HepG2 (cell line): Measurements from ENCODE around the gene PHF2. TPM values are rescaled to one million over a fixed set of nuclear protein-coding genes. Genes with fewer than 3 reads are reported as not detected.

Experiments
- AGO2 ChIP-seq: fragments of 200-400 bp; formaldehyde crosslinking; optimal IDR thresholded peaks from 2 replicates; pipeline ENCODE3; 2017; ENCODE audit warnings: mild to moderate bottlenecking, low read depth, low read length, moderate library complexity
- LCORL ChIP-seq, 2 experiments: fragments of 450-650 bp in 1 of 2; sonication (generic) in 1 of 2; formaldehyde crosslinking in 1 of 2; IDR thresholded peaks; 2 replicates each; pipeline versions ENCODE4 v1.5.0 to v1.6.1; 2017 to 2020; ENCODE audit warnings: antibody characterized with exemption in 1 of 2, missing genetic modification reagents in 1 of 2
- NFIC ChIP-seq: IDR thresholded peaks from 2 replicates; pipeline ENCODE4 v1.6.1; 2012; ENCODE audit warnings: mild to moderate bottlenecking, low read length, inconsistent platforms
- PATZ1 ChIP-seq: sonication (generic); formaldehyde crosslinking; IDR thresholded peaks from 2 replicates; pipeline ENCODE4 v1.4.0; 2020; ENCODE audit warnings: missing genetic modification reagents
- PBX2 ChIP-seq: IDR thresholded peaks from 2 replicates; pipeline ENCODE4 v1.6.1; 2016; ENCODE audit warnings: control low read depth
- PHF8 ChIP-seq: sonication (generic); formaldehyde crosslinking; IDR thresholded peaks from 2 replicates; pipeline ENCODE4 v1.5.0; 2020; ENCODE audit warnings: missing genetic modification reagents
- RBFOX2 ChIP-seq: fragments of 200-400 bp; formaldehyde crosslinking; IDR thresholded peaks from 2 replicates; pipeline ENCODE4 v1.6.1; 2017; ENCODE audit warnings: low read depth, mild to moderate bottlenecking, low read length
- REPIN1 ChIP-seq: sonication (generic); formaldehyde crosslinking; IDR thresholded peaks from 2 replicates; pipeline ENCODE4 v1.8.0; 2022; ENCODE audit warnings: missing genetic modification reagents, low read depth, mild to moderate bottlenecking, borderline replicate concordance
- SAP130 ChIP-seq: IDR thresholded peaks from 2 replicates; pipeline ENCODE4 v1.6.1; 2016; ENCODE audit warnings: low read depth
- TEAD3 ChIP-seq: optimal IDR thresholded peaks from 2 replicates; pipeline ENCODE3; 2016; ENCODE audit warnings: borderline replicate concordance
- ZBTB7B ChIP-seq: sonication (generic); formaldehyde crosslinking; IDR thresholded peaks from 2 replicates; pipeline ENCODE4 v1.4.0; 2020; ENCODE audit warnings: missing genetic modification reagents
- ZFY ChIP-seq: sonication (generic); formaldehyde crosslinking; IDR thresholded peaks from 2 replicates; pipeline ENCODE4 v1.4.0; 2020; ENCODE audit warnings: missing genetic modification reagents
- ZHX1 ChIP-seq: sonication (generic); formaldehyde crosslinking; IDR thresholded peaks from 2 replicates; pipeline ENCODE4 v1.8.1; 2022; ENCODE audit warnings: low read depth, mild to moderate bottlenecking, missing genetic modification reagents
- ZNF367 ChIP-seq: sonication (generic); formaldehyde crosslinking; IDR thresholded peaks from 2 replicates; pipeline ENCODE4 v1.4.0; 2020; ENCODE audit warnings: missing genetic modification reagents, borderline replicate concordance
- ZNF512 ChIP-seq: sonication (generic); formaldehyde crosslinking; IDR thresholded peaks from 2 replicates; pipeline ENCODE4 v1.4.0; 2020; ENCODE audit warnings: mild to moderate bottlenecking, missing genetic modification reagents
- ZNF563 ChIP-seq: sonication (generic); formaldehyde crosslinking; IDR thresholded peaks from 2 replicates; pipeline ENCODE4 v1.8.0; 2022; ENCODE audit warnings: mild to moderate bottlenecking, moderate library complexity, missing genetic modification reagents
- ZNF580 ChIP-seq: IDR thresholded peaks from 2 replicates; pipeline ENCODE4 v1.6.1; 2016; ENCODE audit warnings: low read depth, borderline replicate concordance
- ZNF639 ChIP-seq: conservative IDR thresholded peaks from 2 replicates; pipeline ENCODE4 v1.6.1; 2018; ENCODE audit warnings: missing genetic modification reagents
- ZNF746 ChIP-seq: sonication (generic); formaldehyde crosslinking; IDR thresholded peaks from 2 replicates; pipeline ENCODE4 v1.8.0; 2022; ENCODE audit warnings: mild to moderate bottlenecking, missing genetic modification reagents
- ZNF768 ChIP-seq: sonication (generic); formaldehyde crosslinking; IDR thresholded peaks from 2 replicates; pipeline ENCODE4 v1.4.0; 2020; ENCODE audit warnings: missing genetic modification reagents
- polyA plus RNA-seq, 8 experiments: library from polyadenylated mRNA; depleted of rRNA in 3 of 8; stranded (reverse) in 7 of 8; unstranded in 1 of 8; fragments of >200 nt; fragmentation: Illumina TruSeq in 4 of 8; extraction: Trizol in 4 of 8; gene quantifications; 2 replicates each; pipeline versions ENCODE4 v1.2.1 to v1.2.3, GENCODE V29; 2011 to 2016; ENCODE audit warnings: low read depth in 4 of 8, missing spikeins in 1 of 8, mixed read lengths in 1 of 8; ENCODE audit not compliant: insufficient read depth in 1 of 8
- total RNA-seq, 5 experiments: library from RNA; depleted of rRNA; stranded (reverse); fragments of >200 nt; fragmentation: Illumina TruSeq; extraction: Trizol; gene quantifications; 2 replicates each; pipeline ENCODE4 v1.2.3, GENCODE V29; 2016; ENCODE audit warnings: low read depth in 1 of 5

PHF2 gene
- total and polyA plus RNA-seq, 2 of the 13 experiments (the other 11 are each of a cell fraction or from before 2014, with no cell fraction given) = 6.6 to 9.1 TPM

GRCh38 chr9:93577078-93577974 lies 942 bp downstream of the PHF2 start (continued):
- TF ChIP-seq ZBTB7B (CRISPR knock-in tag) (peak; percentile 35; the same call in 1 of the 2 replicates), ZNF580 (CRISPR knock-in tag) (no peak), PBX2 (no peak), ZNF563 (CRISPR knock-in tag) (no peak), PHF8 (CRISPR knock-in tag) (no peak), PATZ1 (CRISPR knock-in tag) (peak; percentile 60), ZFY (peak; percentile 74), ZNF768 (peak; percentile 9; the same call in 1 of the 2 replicates), ZHX1 (no peak), RBFOX2 (peak; percentile 25; the same call in 1 of the 2 replicates), AGO2 (peak; percentile 36), REPIN1 (CRISPR knock-in tag) (no peak), ZNF746 (CRISPR knock-in tag) (peak; percentile 33; the same call in 1 of the 2 replicates), ZNF512 (CRISPR knock-in tag) (no peak), TEAD3 (CRISPR knock-in tag) (no peak), ZNF639 (no peak), NFIC (no peak), LCORL (IDR thresholded peaks at IDR 0.05) (no peak), LCORL (CRISPR knock-in tag; IDR thresholded peaks at IDR 0.05) (peak; percentile 19; the same call in 1 of the 2 replicates), ZNF367 (CRISPR knock-in tag) (no peak), SAP130 (CRISPR knock-in tag) (no peak; the same call in 1 of the 2 replicates)
